DND-41 (cell line): ENCODE measurements around the gene DNASE1L2.

Experiments used
- ATAC-seq: fragments of 200-7000 bp; cut with Tn5 transposase; 3 replicates; pipeline ENCODE4 v1.9.1; 2021; ENCODE audit warnings: low read depth; ENCODE audit not compliant: insufficient read depth
- DNase-seq: peaks from one replicate; pipeline ENCODE4 v3.0.0-alpha.2; 2020
- H2AFZ ChIP-seq: 2 replicates; pipeline ENCODE4 v1.6.0; 2012; ENCODE audit warnings: low read depth, low read length
- H3K27ac ChIP-seq: 2 replicates; pipeline ENCODE4 v1.5.1; 2012; ENCODE audit warnings: low read length, inconsistent platforms
- H3K27me3 ChIP-seq: fragments of 200-600 bp; sonication (generic); 2 replicates; pipeline ENCODE4 v1.6.0; 2012; ENCODE audit warnings: low read length, mild to moderate bottlenecking, inconsistent platforms; ENCODE audit not compliant: insufficient read depth, poor library complexity
- H3K36me3 ChIP-seq: 2 replicates; pipeline ENCODE4 v1.5.1; 2012; ENCODE audit warnings: low read length, inconsistent platforms; ENCODE audit not compliant: insufficient read depth
- H3K4me1 ChIP-seq: 2 replicates; pipeline ENCODE4 v1.5.1; 2012; ENCODE audit warnings: mild to moderate bottlenecking, low read length; ENCODE audit not compliant: insufficient read depth
- H3K4me2 ChIP-seq: 2 replicates; pipeline ENCODE4 v1.6.0; 2012; ENCODE audit warnings: mild to moderate bottlenecking, moderate library complexity, low read length, inconsistent platforms; ENCODE audit not compliant: insufficient read depth
- H3K4me3 ChIP-seq, 2 experiments: fragments of 200-600 bp in 1 of 2; shearing (Covaris generic) in 1 of 2; 2 replicates each; pipeline ENCODE4 v1.5.1; 2012 to 2016; ENCODE audit warnings: inconsistent platforms in 2 of 2, low read length in 2 of 2, mild to moderate bottlenecking in 2 of 2, low read depth in 1 of 2, moderate library complexity in 1 of 2
- H3K79me2 ChIP-seq: 2 replicates; pipeline ENCODE4 v1.6.0; 2012; ENCODE audit warnings: low read length, inconsistent platforms; ENCODE audit not compliant: insufficient read depth
- H3K9ac ChIP-seq: 2 replicates; pipeline ENCODE4 v1.6.0; 2012; ENCODE audit warnings: low read depth, mild to moderate bottlenecking, inconsistent platforms, low read length, moderate library complexity
- H3K9me3 ChIP-seq: 2 replicates; pipeline ENCODE4 v1.5.1; 2012; ENCODE audit warnings: low read length, moderate library complexity, mild to moderate bottlenecking, inconsistent platforms; ENCODE audit not compliant: insufficient read depth, severe bottlenecking
- H4K20me1 ChIP-seq: 2 replicates; pipeline ENCODE4 v1.6.0; 2012; ENCODE audit warnings: low read length; ENCODE audit not compliant: insufficient read depth
- CTCF ChIP-seq: IDR thresholded peaks from 2 replicates; pipeline ENCODE4 v1.5.1; 2012; ENCODE audit warnings: borderline replicate concordance, low read length, moderate library complexity, mild to moderate bottlenecking; ENCODE audit not compliant: poor library complexity, severe bottlenecking; ENCODE audit errors: extremely low read depth
- EZH2 ChIP-seq: IDR thresholded peaks from 3 replicates; pipeline ENCODE4 v1.6.1; 2012; ENCODE audit warnings: borderline replicate concordance, low read depth, mild to moderate bottlenecking, moderate library complexity, low read length, inconsistent platforms; ENCODE audit not compliant: severe bottlenecking

The DNASE1L2 gene

GRCh38 chr16:2229632-2230250 lies 6.5 kb upstream of the DNASE1L2 start:
- Histone ChIP-seq H3K36me3 (peaks cover 81% of the 10 kb centered on the region), H3K27me3 (no peaks in the 10 kb centered on the region), H3K9ac (no peak overlapping the region), H4K20me1 (peaks cover 66% of the 10 kb centered on the region), H3K4me1 (peaks cover 8% of the 10 kb centered on the region), H2AFZ (no peak overlapping the region), H3K9me3 (no peaks in the 10 kb centered on the region), H3K79me2 (peaks cover 50% of the 10 kb centered on the region), H3K4me2 (no peak overlapping the region), H3K4me3 (no peak overlapping the region), H3K27ac (no peak overlapping the region)
- TF ChIP-seq EZH2 = no peak
- no peak for TF ChIP-seq CTCF
- ATAC-seq (no peak), DNase-seq (no peak)

GRCh38 chr16:2230376-2230775 lies 5.9 kb upstream of the DNASE1L2 start:
- no peaks in the 10 kb centered on the region for H3K9me3 ChIP-seq
- DNase-seq (no peak), ATAC-seq (no peak)
- peaks cover 43% of the 10 kb centered on the region for H3K79me2 ChIP-seq
- H3K4me1 ChIP-seq = 0 out of 2 replicates have a peak, but pooled peaks cover 2% of the 10 kb centered on the region
- no peak overlapping the region for H2AFZ ChIP-seq
- no peak overlapping the region for H3K9ac ChIP-seq
- H3K4me2 ChIP-seq = no peak overlapping the region
- no peak for TF ChIP-seq CTCF
- TF ChIP-seq EZH2 = no peak
- H3K27me3 ChIP-seq = no peaks in the 10 kb centered on the region
- no peak overlapping the region for H3K4me3 ChIP-seq
- no peak overlapping the region for H3K27ac ChIP-seq
- peaks cover 87% of the 10 kb centered on the region for H3K36me3 ChIP-seq
- peaks cover 68% of the 10 kb centered on the region for H4K20me1 ChIP-seq

GRCh38 chr16:2231016-2231931 lies 5.0 kb upstream of the DNASE1L2 start:
- Histone ChIP-seq H2AFZ (no peak overlapping the region), H3K4me2 (no peak overlapping the region), H3K27me3 (no peaks in the 10 kb centered on the region), H3K9ac (no peak overlapping the region), H3K36me3 (peaks cover 92% of the 10 kb centered on the region), H4K20me1 (peaks cover 72% of the 10 kb centered on the region), H3K27ac (no peak overlapping the region), H3K4me1 (no peaks in the 10 kb centered on the region), H3K9me3 (no peaks in the 10 kb centered on the region), H3K79me2 (peaks cover 34% of the 10 kb centered on the region), H3K4me3 (no peak overlapping the region)
- DNase-seq (no peak), ATAC-seq (no peak)
- TF ChIP-seq CTCF (no peak), EZH2 (no peak)
